B cell (primary cell): ENCODE data around the gene PPP2R2C. TPM values are rescaled to one million over a fixed set of nuclear protein-coding genes. Genes with fewer than 3 reads are reported as not detected.

Source experiments
- ATAC-seq: fragments of 200-7000 bp; cut with Tn5 transposase; one replicate; pipeline ENCODE4 v1.10.0; 2021; ENCODE audit warnings: low read depth, mild to moderate bottlenecking, moderate number of reproducible peaks, moderate library complexity
- CTCF ChIA-PET: fragments of 350-600 bp; sonication (Branson Sonifier 250); formaldehyde crosslinking; loops from one replicate; lab custom pipeline; 2021; ENCODE audit warnings: antibody characterized with exemption, inconsistent platforms; lab: Charles Lee
- POLR2A ChIA-PET: fragments of 350-600 bp; sonication (Branson Sonifier 250); formaldehyde crosslinking; loops from one replicate; lab custom pipeline; 2021; ENCODE audit warnings: antibody characterized with exemption; lab: Charles Lee
- DNase-seq: peaks from one replicate; pipeline ENCODE4 v3.0.0; 2013
- H2AFZ ChIP-seq: 2 replicates; pipeline ENCODE4 v1.6.1; 2012; ENCODE audit warnings: mild to moderate bottlenecking, low read depth, low read length; ENCODE audit not compliant: insufficient read depth, poor library complexity, severe bottlenecking
- H3K27ac ChIP-seq, 2 donors: 1 replicate in 1 of 2; 2 replicates in 1 of 2; pipeline ENCODE4 v1.5.1; 2012 to 2013; ENCODE audit warnings: low read length in 2 of 2, mild to moderate bottlenecking in 2 of 2, moderate library complexity in 1 of 2
- H3K27me3 ChIP-seq, 4 experiments: fragments of 200-600 bp in 1 of 4; sonication (generic) in 1 of 4; replicated peaks in 1 of 4; 1 replicate in 2 of 4; 2 replicates in 2 of 4; pipeline versions ENCODE4 v1.6.1 to v1.7.0; 2013 to 2016; ENCODE audit warnings: low read length in 3 of 4, mild to moderate bottlenecking in 2 of 4, mixed read lengths in 1 of 4, moderate library complexity in 1 of 4; ENCODE audit not compliant: insufficient read depth in 4 of 4, control insufficient read depth in 3 of 4; ENCODE audit errors: control extremely low read depth in 1 of 4
- H3K36me3 ChIP-seq, 2 experiments: replicated peaks in 1 of 2; 1 replicate in 1 of 2; 2 replicates in 1 of 2; pipeline versions ENCODE4 v1.6.1 to v1.7.1; 2013; ENCODE audit warnings: low read length in 1 of 2; ENCODE audit not compliant: insufficient read depth in 2 of 2, control insufficient read depth in 1 of 2; ENCODE audit errors: control extremely low read depth in 1 of 2, extremely low read depth in 1 of 2
- H3K4me1 ChIP-seq, 2 donors: fragments of 200-600 bp in 1 of 2; sonication (generic) in 1 of 2; 1 replicate in 1 of 2; 2 replicates in 1 of 2; pipeline versions ENCODE4 v1.5.1 to v1.6.1; 2013 to 2017; ENCODE audit warnings: low read length in 2 of 2; ENCODE audit not compliant: control insufficient read depth in 2 of 2, insufficient read depth in 2 of 2
- H3K4me2 ChIP-seq: replicated peaks from 2 replicates; pipeline ENCODE3; 2012; ENCODE audit warnings: mild to moderate bottlenecking, low read depth, low read length; ENCODE audit not compliant: poor library complexity, severe bottlenecking
- H3K4me3 ChIP-seq, 5 experiments: fragments of 200-600 bp in 1 of 5; sonication (generic) in 1 of 5; 1 replicate in 3 of 5; 2 replicates in 2 of 5; pipeline versions ENCODE4 v1.5.1 to v1.7.0; 2011 to 2016; ENCODE audit warnings: low read length in 4 of 5, mild to moderate bottlenecking in 4 of 5, low read depth in 2 of 5, control low read depth in 1 of 5, moderate library complexity in 1 of 5; ENCODE audit not compliant: insufficient read depth in 1 of 5; ENCODE audit errors: control extremely low read depth in 1 of 5, extremely low read depth in 1 of 5
- H3K79me2 ChIP-seq: fragments of 200-600 bp; sonication (generic); one replicate; pipeline ENCODE4 v1.6.0; 2016; ENCODE audit warnings: low read length; ENCODE audit not compliant: control insufficient read depth, insufficient read depth
- H3K9ac ChIP-seq: fragments of 200-600 bp; sonication (generic); 2 replicates; pipeline ENCODE4 v1.6.1; 2017; ENCODE audit warnings: mild to moderate bottlenecking, low read length, moderate library complexity
- H3K9me3 ChIP-seq, 3 donors: one replicate each; pipeline versions ENCODE4 v1.6.1 to v1.7.1; 2013; ENCODE audit warnings: low read length in 2 of 3; ENCODE audit not compliant: control insufficient read depth in 2 of 3, insufficient read depth in 1 of 3; ENCODE audit errors: control extremely low read depth in 1 of 3
- H4K20me1 ChIP-seq: 2 replicates; pipeline ENCODE4 v1.6.0; 2012; ENCODE audit warnings: mild to moderate bottlenecking, low read length; ENCODE audit not compliant: insufficient read depth, control insufficient read depth, poor library complexity, severe bottlenecking
- H3K27ac Mint-ChIP-seq: one replicate; pipeline ENCODE4 v1.8.0; 2021; ENCODE audit warnings: mixed read lengths
- H3K27me3 Mint-ChIP-seq: one replicate; pipeline ENCODE4 v1.8.0; 2021; ENCODE audit warnings: mixed read lengths
- H3K4me1 Mint-ChIP-seq: one replicate; pipeline ENCODE4 v1.8.0; 2021; ENCODE audit warnings: mixed read lengths
- H3K4me3 Mint-ChIP-seq: one replicate; pipeline ENCODE4 v1.8.0; 2021; ENCODE audit warnings: mixed read lengths
- H3K9me3 Mint-ChIP-seq: one replicate; pipeline ENCODE4 v1.8.0; 2022; ENCODE audit warnings: mixed read lengths; ENCODE audit not compliant: insufficient read depth
- CTCF ChIP-seq: fragments of 200-600 bp; IDR thresholded peaks from one replicate; pipeline ENCODE4 v1.8.0; 2022; ENCODE audit warnings: antibody characterized with exemption, mild to moderate bottlenecking
- EZH2 ChIP-seq: IDR thresholded peaks from 2 replicates; pipeline ENCODE4 v1.6.1; 2012; ENCODE audit warnings: borderline replicate concordance, low read depth, mild to moderate bottlenecking, moderate library complexity, low read length; ENCODE audit not compliant: insufficient read depth, poor library complexity, severe bottlenecking
- WGBS: methylation state at CpG from one replicate; pipeline ENCODE4 v1.1.5; 2013; ENCODE audit warnings: missing lambda C conversion rate; ENCODE audit not compliant: insufficient coverage; 5-methylcytosine and 5-hydroxymethylcytosine counted together
- intact Hi-C: fragments of 100-400 bp; cut with micrococcal nuclease; formaldehyde crosslinking; loops from one replicate; pipeline ENCODE4 v1.10.0; 2022
- polyA plus RNA-seq: library from polyadenylated mRNA; depleted of rRNA; stranded (reverse); fragments of >200 nt; gene quantifications from 2 replicates; pipeline ENCODE4 v1.2.3, GENCODE V29; 2012
- total RNA-seq, 2 donors: library from RNA; stranded (reverse); fragments of 120-200 nt in 1 of 2; gene quantifications; 1 replicate in 1 of 2; 2 replicates in 1 of 2; pipeline versions ENCODE4 v1.2.3 to v1.2.4, GENCODE V29; 2013 to 2022

Gene PPP2R2C
- total and polyA plus RNA-seq, 2 donors (not counting 1 experiment from before 2014, with no cell fraction given): not detected

GRCh38 chr4:6322761-6323566 lies 149.4 kb downstream of the PPP2R2C start:
- Histone ChIP-seq H3K4me2 (no peak overlapping the region), H4K20me1 (no peaks in the 10 kb centered on the region), H2AFZ (no peak overlapping the region), H3K27ac (no peak overlapping the region), H3K4me1 (no peaks in the 10 kb centered on the region), H3K27me3 (peaks cover 0 to 32% (median 5%) of the 10 kb centered on the region in 4 experiments), H3K9ac (no peak overlapping the region), H3K36me3 (no peaks in the 10 kb centered on the region), H3K79me2 (no peaks in the 10 kb centered on the region), H3K9me3 (peaks cover 0 to 23% (median 0%) of the 10 kb centered on the region in 3 donors), H3K4me3 (no peak overlapping the region)
- ATAC-seq (no peak), DNase-seq (no peak)
- WGBS: 65% methylated on average over 28 of the region's 33 CpGs
- intact Hi-C loops: no loop called here
- no peak overlapping the region for H3K27ac Mint-ChIP-seq
- no peaks in the 10 kb centered on the region for H3K9me3 Mint-ChIP-seq
- no peak for TF ChIP-seq EZH2
- no peak for TF ChIP-seq CTCF
- no peaks in the 10 kb centered on the region for H3K4me1 Mint-ChIP-seq
- ChIA-PET POLR2A (no interaction called here), CTCF (interaction anchor here (17.6 kb wide), 1 partner anchor 71 kb away, joined by 451 read pairs; no protein-coding TSS in a partner anchor)
- no peak overlapping the region for H3K4me3 Mint-ChIP-seq
- peaks cover 36% of the 10 kb centered on the region for H3K27me3 Mint-ChIP-seq
